ENCODE results near the gene PITRM1.
"Not testable (repeated sequence)": the region's sequence is repeated elsewhere in the genome, so short reads cannot be mapped to it uniquely, and the experiment has no call there.

The PITRM1 gene

DNA sequence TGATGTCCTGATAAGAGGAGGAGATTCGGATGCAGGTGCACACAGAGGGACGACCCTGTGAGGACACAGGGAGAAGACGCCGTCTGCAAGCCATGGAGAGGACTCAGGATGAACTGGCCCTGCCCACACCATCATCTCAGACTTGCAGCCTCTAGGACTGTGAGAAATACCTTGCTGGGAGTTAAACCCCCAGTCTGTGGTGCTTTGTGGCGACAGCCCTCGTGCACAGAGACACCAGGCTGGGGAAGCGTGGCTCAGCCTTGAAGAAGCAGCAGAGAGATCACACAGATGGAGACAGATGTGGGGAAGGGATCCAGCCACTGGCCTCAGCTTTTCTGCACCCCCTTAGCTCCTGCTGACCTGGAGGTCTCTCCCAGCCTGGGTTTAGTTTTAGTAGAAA lies 26.3 kb upstream of the PITRM1 start:
- no peak for DNase-seq

DNA sequence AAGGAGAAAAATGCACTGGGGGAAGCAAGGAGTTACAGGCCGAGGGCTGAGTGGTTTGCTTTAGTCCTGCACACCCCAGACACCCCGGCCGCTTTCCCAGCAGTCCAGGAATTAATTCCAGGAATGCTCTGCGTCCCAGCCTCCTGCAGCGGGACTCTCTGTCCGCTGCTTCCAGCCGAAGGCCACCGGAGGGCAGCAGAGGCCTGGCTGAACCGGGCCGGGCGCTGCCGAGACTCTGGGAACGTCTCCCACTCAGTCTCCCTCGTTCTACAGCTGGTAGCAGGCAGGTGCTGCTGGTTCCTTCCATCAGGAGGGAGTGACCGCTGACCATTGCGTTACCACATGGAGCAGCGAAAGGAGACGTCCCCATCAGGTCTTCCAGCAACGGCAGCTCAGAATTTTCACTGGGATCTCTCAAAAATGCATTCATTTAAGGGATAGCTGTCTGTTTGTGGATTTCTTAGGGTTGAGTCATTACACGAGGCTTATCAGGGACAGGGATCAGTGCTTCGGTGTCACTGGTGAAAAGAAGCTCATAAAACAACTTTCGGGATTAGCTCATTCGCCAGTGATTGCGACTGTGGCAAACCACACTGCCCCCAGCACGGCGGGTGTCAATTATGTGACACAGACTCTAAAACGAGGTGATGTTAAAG lies 24.9 kb upstream of the PITRM1 start:
- DNase-seq, result peak; percentile 59

DNA sequence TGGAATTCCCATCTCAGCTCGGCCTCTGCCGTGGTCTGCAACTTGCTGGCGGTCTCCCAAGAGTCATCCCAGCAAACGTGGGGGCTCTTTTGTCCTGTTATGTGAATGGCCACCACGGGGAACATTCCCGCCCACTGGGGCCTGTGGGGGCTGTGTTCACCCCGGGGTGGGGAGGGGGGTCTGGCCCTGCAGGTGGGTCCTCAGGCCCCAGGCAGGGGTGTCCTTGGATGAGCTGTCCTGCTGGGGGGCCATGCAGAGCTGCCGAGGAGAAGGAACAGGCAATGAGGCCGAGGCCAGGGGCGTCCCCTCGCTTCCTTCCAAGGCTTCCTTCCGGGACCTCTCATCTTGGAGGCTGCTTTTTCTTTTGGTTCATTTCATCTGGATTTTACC lies 24.4 kb upstream of the PITRM1 start:
- DNase-seq, result no peak

DNA sequence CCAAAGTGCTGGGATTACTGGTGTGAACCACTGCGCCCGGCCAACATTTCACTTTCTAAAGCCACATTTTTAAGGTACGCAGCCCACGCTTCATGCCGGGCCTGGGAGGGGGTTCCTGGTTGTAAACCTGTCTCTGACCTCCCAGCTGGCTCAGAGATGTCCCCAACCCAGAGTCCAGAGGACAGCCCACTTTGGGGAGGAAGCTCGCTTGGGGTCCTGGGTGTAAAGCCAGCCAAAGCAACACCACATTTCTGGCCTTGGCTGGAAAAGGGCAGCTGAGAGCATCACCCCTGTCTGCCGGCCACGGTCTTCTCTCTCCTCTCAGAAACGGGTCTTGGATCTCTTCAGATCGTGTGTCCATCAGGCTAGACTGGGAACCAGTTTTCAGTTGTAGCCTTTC lies 23.9 kb upstream of the PITRM1 start:
- no peak for DNase-seq

DNA sequence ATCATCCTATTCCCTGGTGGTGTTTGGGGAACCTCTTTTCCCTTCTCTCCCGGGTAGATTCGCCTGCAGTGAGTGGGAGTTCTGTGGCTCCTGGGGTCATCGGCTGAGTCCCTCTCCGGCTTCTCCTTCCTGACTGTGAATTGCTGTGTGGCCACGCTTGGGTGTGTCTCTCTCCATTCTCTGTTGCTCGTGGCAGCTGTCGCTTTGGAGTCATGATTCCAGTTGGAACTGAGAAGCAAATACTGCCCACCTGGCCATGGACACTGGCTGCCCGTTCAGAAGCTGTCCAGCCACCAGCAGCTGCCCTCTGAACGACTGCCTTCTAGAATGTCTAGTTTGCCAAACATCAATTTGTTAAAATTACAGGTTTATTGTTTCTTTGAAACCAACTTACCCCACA lies 23.1 kb upstream of the PITRM1 start:
- DNase-seq, result no peak

DNA sequence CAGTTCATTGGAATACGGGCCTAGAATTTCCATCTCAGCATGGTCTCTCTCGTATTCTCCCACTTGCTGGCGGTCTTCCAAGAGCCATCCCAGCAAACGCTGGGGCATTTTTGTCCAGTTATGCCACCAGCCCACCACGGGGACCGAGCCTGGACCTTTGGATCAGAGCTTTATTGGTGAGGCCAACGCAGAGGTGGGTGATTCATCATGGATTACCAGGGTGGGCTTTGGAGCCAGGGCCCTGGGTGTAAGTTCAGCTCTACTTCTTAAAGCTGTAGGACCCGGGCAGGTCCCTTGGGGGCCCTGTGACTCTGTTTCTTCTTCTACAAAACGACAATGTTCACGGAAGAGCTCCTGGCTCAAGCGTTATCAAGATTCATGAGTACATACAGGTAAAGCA lies 22.7 kb upstream of the PITRM1 start:
- DNase-seq, result no peak

DNA sequence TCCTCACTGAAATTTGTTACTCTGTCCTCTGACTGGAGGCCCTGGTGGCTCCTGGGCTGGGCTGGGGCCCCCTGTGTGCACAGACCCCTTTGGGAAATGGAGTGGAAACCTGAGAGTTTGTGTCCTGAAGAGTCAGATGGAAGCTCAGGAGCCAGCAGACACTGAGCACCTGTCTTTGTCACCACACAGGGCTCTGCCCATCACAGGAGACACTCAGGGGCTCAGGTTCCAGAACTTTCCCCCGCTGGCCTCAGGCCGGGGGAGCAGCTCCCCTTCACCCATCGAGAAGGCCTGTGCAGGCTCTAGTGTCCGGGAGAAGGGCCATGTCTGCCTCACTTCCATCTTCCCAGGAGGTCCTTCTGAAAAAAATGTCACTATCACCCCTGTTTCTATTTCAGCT lies 22.3 kb upstream of the PITRM1 start:
- no peak for DNase-seq

DNA sequence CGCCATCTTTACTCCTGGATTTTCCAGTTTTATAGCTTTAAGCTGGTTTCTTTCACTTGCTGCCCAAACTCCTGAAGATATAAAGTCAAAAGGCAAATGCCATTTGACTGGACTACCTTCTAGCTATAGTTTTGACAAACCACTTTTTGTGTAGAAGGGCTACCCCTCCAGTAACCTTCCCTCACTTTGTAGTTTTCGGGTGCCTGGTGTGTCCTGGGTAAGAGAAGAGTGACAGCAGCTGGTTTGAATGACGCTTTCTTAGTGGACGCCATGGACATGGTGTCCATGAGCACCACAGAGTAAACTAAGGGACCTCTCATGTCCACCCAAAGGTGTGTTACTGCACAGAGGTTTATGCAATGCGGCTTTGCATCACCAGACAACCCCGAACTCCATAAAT lies 21.2 kb upstream of the PITRM1 start:
- DNase-seq, result no peak

DNA sequence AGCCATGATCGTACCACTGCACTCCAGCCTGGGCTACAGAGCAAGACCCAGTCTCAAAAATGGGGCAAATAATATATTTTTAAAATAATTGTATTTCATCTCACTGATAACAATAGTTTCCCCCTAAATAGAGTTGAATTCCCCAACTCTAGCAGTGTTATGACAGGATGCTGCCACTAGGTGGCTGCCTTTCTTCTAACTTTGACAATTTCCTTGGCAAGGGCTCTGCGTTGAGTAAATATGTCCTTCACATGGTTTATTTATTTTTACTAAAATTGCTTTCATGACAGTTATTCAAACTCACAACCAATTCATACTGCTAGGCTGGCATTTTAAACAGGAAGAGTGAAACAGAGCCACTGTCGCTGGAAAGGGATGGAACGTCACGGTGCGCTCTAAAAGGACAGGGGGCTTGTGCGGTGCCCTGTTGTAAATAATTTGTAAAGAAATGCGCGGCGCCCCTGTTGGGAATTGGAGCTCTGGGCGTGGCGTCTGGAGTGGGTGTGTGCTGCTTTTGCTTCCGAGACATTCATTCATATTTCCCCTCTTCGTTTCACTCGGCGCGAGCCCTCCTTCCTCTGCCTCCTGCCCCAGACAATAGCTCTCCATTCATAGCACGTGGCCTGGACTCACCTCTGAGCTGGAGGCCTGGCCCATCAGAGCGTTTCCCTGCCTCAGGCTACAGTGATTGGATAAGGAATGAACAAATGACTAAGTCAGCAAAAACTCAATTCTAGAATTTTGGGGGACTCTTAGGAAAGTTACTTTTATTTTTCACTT lies 20.5 kb upstream of the PITRM1 start:
- DNase-seq, result peak; percentile 55

DNA sequence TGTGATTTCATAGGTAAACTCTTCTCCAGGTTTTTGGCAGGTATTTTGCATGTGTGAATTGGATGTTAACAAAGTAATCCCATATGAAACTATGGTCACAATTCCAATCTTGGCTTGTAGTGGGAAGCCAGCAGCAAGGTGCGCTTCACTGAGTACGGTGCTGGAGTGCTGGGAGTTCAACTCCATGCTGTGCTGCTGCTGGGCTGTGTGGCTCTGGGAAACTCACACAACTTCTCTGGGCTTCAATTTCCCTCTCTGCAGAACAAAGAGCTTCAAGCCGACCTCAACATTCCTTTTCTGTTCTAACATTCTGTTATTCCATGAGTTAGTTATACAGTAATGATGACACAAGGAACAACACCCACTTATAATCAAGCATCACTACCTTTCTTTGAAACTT lies 18.2 kb upstream of the PITRM1 start:
- DNase-seq, result no peak

DNA sequence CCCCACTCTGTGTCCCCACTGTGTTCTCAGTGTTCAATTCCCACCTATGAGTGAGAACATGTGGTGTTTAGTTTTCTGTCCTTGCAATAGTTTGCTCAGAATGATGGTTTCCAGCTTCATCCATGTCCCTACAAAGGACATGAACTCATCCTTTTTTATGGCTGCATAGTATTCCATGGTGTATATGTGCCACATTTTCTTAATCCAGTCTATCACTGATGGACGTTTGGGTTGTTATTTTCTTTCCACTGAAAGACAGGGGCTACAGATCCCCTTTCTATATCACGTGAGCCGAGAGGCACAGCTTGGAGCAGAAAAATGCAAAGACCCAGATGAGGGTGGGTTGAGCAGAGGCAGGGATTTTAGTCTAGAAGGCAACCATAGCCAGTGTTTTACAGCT lies 14.6 kb upstream of the PITRM1 start:
- not testable (repeated sequence) for DNase-seq

DNA sequence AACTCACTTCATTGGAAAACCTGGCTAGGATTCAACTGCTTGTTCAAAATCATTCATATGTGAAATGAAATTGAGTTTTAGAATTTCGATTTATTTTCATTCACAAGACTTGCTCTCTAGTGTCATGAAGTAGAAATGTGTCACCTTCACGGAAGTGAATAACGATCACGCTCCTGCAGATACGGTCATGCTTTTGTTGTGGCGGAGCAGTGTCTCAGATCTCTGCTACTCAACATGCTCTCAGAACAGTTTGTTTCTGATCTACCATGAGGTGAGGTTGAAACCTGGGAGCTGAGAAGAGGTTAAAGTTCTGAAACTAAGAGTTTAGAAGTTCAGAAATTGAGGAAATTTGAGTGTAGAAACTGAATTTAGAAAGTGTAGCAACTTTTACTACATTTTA lies 13.8 kb upstream of the PITRM1 start:
- no peak for DNase-seq

DNA sequence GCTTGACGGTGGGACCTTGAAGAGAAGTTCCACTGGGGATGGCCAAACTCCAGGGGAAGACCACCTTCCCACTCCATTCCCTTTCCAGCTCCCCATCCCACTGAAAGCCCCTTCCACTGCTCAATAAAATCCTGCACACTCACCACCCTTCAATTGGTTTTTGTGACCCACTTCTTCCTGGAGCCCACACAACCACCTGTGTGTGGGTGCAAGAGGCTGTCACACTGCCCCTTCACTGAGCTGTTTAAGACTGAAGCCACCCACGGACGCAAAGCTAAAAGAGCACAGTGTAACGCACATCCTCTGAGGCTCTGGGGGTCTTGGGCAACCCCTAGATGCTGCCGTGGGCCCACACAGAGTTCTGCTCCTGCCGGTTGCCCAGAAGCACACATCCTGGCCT lies 12.8 kb upstream of the PITRM1 start:
- DNase-seq, result no peak

DNA sequence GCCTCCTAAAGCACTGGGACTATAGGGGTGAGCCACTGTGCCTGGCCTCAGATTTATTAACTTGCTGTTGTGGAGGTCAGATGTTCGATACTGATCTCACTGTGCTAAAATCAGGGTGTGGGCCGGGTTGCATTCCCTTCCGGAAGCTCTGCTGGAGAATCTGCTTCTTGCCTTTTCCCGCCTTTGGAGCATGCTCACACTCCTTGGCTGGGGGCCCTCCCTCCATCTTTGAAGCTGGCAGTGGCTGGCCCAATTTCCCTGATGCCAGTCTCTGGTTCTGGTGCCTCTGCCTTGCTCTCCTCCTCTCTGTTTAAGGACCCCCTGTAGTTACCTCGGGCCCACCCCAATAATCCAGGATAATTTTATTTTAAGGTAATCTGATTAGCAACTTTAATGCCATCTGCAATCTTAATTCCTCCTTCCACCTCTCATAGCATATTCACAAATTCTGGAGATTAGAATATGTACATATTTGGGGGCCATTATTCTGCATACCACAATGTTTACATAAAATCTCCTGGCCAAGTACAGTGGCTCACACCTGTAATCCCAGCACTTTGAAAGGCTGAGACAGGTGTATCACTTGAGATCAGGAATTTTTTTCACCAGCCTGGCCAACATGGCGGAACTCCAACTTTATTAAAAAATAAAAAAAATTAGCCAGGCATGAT lies 7.9 kb upstream of the PITRM1 start:
- DNase-seq, result no peak

DNA sequence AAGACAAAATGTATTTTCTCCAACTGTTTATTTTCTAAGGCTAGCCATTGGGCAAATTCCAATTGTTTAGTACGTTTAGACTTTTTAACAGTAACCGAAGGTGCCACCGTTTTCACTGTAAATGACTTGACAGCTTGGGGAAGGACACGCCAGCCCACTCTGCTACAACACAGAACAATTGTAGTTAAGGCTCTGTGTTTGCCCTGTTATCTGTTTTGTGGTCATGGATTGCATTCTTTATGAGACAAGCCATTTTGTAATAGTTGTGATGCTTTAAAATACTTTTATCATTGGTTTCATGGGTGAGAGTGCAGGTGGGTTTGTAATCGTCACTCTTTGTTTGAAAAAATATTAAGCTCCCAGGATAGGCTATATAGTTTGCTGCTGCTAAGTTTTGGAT lies 6.6 kb upstream of the PITRM1 start:
- DNase-seq, result no peak

DNA sequence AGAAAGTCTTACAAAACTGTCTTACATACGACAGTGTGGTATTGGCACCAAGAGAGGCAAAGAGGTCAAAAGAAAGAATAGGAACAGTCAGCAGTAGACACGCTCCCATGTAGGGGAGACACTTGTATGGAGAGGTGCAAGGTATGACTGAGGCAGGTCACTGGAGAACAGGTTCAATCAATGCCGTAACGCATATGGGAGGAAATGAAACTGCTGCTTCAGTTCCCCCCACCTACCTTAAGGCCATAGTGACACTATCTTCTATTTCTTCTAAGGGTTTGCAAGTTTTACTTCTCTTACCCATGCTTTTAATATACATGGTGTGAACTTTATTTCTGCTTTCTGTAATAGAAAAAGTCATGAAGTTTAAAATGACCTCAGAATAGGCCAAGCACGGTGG lies 5.5 kb upstream of the PITRM1 start:
- no peak for DNase-seq

DNA sequence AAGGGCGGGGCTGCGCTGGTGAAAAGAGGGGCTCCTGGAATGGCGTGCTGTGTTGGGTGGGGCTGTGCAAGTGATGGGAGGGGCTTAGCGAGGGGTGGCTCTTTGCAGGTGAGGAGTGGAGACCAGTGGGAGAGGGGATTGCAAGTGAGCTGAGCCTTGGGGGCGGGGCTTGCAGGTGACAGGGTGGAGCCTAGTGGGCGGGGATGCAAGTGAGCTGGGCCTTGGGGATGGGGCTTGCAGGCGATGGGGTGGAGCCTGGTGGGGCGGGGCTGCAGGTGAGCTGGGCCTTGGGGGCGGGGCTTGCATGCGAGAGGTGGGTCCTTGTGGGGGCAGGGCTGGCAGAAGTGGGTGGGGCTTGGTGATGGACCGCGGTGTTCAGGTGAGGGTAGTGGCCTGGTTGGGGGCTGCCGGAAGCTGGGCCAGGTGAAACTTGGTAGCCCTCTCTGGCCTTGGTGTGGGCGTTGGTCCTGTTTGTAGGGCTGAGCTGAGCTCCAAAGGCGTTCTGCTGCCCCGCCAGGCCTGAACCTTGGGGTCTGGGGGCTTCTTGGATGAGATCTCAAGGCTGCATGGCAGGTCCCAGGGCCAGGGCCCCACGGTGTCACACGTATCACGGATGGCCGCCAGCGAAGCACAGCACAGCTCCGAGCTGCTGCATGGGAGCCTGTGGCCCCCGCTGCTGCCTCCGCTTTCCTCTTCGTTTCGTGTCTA lies 743 bp upstream of the PITRM1 start:
- peak; percentile 87 for DNase-seq

DNA sequence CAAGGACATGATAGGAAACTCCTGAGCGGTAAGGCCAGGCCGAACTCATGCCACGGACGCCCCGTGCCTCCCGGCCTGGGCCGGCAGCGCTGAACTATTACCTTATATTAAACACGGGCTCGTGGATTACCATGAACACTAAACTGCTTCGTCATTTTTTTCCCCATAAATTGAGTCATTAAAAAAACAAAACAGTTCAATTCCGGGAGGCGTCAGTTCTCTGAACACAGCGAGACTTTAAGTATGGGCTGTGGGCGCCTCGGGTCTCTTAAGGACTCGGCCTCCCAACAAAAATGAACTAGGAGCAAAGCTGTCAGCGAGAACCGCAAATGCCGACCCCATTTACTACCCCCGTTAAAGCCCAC lies 519 bp downstream of the PITRM1 start:
- no peak for DNase-seq

DNA sequence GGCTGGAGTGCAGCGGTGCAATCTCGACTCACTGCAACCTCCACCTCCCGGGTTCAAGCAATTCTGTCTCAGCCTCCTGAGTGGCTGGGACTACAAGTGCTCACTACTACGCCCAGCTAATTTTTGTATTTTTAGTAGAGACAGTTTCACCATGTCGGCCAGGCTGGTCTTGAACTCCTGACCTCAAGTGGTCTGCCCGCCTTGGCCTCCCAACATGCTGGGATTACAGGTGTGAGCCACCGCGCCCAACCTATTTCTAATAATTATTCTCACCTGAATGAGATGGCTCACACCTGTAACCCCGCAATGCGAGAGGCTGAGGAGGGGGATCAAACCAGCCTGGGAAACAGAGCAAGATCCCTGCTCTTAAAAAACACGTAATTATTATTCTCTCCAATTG lies 1.1 kb downstream of the PITRM1 start:
- not testable (repeated sequence) for DNase-seq

DNA sequence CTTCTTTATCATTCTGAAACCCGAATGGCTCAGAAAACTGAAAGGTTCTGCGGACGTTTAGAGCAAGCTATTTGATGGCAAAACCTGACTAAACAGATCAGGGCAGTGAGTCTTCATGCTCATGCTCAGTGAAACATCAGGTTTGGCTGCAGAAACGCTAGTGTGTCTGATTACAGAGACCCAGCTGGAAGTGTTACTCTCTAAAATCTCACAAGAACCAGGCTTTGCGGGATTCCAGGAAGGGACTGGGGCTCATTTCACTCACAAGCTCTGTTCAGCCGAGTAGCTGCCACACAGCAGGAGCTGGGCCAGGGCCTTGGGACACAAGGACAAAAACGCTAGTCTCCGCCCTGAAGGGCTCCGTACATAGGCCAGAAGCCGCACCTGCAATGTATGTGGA lies 2.9 kb downstream of the PITRM1 start:
- no peak for DNase-seq

DNA sequence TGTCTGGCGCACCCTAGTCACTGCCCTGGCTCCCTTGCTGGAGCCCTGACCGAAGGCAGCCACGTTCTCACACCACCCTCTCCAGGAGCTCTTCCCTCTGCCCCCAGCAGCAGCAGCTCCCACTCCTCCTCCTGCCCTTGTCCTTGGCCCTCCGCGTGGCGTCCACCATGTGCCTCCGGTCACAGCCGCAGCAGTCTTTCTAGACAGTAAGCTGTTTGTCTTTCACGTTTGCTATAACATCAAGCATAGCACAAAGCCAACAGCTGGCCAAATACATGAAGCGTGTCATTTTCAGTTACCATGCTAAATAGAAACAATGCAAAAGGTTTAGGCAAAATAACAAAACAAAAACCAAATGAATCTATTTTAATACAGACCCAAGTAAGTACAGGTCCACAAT lies 3.3 kb downstream of the PITRM1 start:
- no peak for DNase-seq

DNA sequence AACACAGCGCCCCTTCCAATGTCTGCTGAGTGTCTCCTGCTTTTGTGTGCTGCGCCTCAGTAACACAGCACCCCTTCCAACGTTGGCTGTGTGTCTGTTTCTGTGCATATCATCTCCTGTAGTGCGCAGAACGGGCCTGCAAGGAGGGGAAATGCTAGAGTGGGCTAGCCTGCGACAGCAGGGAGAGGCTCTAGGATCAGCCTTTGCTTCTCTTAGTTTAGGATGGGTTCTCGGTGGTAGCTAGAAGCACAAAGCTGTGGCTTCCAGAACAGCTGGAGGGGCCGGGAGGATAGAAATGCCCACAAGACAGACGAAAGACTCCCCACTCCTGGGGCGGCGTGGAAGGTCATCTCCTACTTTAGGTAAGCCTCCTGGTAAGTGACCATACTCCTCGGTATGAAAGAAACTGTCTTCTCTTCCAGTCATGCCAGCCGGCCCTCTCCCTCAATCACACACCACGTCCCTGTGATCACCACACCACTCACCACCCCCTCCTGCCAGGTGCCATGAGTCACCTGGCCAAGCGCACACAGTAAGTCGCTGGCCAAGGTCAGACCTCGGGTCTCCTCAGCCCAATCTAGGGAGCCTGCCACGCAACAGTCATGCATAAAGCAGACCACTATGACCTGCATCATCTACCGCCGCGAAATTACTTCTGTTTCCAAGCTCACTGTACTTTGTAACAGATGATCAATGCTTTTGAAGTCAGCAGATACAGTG lies 4.8 kb downstream of the PITRM1 start:
- DNase-seq, result no peak
